ENCODE results near the gene MPO.

Gene MPO

DNA sequence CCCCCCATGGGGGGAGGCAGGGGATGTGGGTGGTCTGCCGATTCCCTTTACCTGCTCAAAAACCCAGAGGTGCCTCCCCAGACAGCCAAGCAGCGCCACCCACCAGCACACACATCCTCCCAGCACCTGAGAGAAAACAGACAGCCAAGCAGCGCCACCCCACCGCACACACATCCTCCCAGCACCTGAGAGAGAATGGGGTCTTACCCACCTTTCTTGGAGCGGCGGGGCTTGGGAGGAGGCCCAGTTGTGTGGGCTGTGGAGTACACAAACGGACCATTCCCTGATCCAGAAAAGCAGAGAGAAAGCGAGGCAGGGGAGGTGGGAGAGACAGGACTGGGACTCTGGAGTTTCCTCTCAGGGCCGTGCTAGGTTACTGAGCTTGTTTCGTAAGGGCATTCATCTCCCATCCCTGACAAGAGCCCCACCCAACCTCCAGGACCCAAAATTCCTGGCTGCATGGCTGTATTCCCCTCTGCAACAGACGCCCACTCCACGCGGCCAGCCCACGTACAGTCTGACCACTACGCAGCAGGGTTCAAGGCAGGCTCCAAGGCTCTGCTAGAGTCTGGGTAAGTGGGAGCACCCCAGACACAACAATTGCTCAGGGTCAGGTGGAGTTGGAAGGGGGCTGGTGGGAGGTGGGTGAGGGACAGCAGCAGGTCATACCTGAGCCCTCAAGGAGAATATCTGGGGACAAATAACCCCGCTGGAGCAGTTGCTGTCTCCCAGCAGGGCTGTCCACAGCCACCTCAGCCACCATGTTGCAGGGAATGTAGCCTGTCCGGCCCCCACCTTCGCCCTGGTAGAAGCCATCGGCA, 25.6 kb upstream of the MPO start:
- DNase-seq (ENCODE audit: low read depth in 2 of 2, low spot score in 1 of 2), result no peak

DNA sequence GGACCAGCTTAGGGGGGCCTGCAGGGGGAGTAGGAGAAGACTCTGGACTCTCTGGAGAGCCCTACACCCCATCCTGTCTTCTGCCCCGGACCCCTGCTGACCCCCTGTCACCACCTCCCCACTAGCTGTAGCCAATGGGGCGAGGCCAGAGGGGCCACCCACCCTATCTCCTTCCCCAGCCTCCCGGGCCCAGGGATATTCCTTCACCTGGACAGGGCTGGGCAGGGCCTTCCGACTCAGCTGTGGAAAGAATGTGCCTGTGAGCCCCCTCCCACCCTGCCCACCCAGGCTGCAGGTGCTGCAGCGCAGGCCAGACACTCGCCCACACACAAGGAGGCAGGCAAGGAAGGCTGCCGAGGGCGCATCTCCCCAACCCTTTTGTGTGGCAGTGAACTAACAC, 24.9 kb upstream of the MPO start:
- no peak for DNase-seq (ENCODE audit: low read depth in 2 of 2, low spot score in 1 of 2)

DNA sequence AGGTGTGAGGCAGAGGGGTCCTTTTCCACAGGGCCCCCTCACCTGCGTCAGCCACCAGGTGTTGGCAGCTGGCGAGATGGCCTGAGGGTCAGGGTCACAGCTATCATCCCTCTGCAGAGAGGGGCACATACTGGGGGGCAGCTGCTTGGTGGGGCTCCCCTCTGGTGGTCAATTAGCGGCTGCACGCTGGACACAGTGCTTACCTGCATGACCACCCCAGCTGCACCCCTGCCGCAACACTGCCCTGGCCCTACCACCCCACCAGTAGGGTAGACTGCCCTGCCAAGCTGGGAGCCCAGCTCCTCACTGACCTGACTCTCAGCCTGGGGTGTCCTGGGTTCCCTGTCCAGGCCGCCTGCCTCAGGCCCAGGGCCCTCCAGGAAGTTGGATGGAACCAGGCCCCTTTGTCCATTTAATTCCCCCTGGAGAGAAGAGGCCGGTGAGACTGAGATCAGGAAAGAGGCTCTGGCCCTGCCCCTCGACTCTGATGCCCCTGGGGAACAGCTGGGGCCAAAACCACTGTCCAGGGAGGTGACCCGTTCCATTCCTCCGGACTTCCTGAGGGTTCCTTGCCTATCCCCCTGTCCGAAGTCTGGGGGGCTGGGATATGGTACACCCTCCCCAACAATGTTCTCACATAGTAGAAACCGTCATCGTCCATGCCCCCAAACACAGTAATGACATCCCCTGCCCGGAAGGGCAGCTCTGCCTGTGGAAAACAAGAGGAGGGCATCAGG, 24.2 kb upstream of the MPO start:
- DNase-seq (ENCODE audit: low read depth in 2 of 2, low spot score in 1 of 2), result no peak

DNA sequence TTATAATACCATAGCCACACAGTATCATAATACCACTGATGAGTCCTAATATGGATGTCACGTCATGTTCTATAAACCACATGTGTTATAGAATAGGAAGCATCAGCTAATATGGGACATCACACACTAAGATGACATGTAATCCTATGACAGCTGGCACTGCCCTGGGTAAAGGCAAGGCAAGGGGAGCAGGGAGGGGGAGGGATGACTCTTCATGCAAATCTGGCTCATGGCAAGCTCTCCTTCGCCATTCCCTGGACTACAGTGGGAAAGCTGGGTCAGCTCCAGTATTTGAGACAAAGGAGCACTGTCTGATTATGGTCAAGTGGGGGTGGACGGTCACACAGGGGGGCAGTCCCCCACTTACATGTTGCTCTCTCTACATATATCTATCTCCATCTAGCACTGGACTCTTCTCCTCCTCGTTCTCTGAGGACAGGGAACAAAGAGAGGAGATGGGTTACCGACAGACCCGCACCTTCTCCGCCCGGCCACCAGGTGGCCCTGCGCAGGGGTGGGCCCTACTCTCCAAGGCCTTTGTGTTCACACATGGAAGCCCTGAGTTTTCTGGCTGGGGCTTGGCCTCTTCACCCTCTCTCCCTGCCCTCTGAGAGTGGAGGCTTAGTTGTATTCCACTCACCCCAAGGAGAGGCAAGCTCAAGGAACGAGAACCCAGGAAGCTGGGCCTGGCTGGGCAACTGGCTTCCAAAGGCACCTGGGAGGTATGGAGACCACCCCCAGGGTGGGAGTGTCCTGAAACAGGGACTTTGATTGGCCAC, 23.4 kb upstream of the MPO start:
- peak in 1 of 2 donors; percentile 18 for DNase-seq (ENCODE audit: low read depth in 2 of 2, low spot score in 1 of 2)

DNA sequence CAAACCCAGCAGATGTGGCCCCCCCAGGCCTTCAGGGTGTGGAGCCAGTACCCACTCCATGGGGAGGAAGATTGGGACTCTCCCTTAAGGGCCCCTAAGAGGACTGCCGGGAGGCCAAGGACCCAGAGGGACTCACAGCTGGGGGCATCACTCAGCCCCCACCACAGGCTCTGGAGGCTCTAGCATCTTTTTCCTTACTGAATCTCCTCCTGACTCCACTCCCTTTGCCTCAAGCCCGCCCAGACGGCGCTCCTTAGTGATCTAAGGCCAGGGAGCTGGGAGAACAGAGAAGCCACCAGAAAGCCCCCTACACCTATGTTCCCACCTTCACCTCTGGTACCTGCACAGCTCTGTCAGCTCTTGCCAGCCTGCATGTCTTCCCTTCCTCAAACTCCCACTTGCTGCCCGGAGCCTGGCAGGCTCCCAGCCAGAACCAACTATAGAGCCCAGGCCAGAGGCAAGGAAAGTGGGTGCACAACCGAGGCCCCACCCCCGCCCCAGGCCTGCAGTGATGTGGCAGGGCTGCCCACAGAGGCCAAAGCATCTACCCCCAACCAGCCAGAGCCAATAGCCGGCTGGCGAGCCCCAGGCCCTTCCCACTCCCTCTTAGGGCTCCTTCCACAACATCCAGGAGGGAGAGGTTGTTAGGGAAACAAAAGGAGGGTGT, 22.3 kb upstream of the MPO start:
- no peak for DNase-seq (ENCODE audit: low read depth in 2 of 2, low spot score in 1 of 2)

DNA sequence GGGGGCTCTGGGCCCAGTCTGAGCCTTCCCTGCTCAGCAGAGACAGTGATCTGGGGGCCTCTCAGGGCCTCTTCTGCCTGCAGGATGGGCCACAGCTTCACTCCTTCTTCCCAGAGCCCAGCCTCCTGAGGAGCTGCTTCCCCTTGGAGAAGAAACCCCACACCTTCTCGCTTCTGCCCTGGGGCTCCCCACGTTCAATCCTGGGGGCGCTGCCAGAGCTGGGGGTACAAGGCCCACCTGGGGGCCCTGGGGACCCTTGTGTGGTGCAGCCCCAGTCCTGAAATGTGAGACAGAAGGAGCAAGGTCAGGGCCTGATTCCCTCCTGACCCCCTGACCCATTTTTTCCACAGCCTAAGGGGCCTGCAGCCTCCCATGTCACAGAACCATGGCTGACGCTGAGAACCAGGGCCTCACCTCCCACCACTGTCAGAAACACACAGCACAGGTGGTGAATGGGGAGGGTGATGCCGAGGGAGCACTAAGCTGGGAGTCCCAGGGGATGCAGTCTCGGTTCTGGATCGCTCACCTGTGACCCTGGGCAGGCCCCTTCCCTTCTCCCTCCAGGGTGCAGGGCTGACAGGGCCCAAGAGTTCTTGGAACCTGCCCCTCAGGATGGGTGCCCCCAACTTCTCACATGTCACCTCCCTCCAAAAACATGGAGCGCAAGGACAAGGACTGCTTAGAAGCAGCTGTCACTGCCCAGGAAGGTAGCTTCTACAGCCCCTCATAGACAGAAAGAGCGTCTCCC, 21.6 kb upstream of the MPO start:
- DNase-seq (ENCODE audit: low read depth in 2 of 2, low spot score in 1 of 2), result no peak

DNA sequence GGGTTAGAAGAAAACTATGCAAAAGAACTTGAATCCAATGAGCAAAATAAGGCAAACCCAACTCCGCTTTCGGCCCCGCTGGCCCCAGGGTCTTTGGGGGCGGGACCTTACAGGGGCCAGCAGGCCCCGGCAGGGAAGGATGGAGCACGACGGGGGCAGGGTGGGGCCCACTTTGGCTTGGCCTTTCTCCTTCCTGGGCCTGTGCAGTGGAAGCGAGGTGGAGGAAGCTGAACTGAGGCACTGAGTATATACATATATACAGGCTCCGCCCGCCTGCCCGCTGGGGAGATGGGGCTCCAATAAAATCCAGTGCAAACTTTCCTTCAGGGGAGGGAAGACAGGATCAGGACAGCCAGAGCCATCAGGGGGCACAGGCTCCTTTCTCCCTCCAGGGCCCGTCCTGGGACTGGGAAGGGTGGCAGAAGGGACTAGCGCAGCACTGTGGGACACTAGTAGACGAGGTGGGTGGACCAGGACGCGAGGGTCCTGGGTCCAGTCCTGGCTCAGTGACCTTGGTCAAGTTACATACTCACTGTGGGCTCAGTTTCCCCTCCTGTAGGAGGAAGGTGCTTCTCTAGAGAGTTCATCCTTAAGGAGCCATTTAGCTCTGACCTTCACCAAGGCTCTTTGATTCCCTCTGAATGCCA, 20.9 kb upstream of the MPO start:
- DNase-seq (ENCODE audit: low read depth in 2 of 2, low spot score in 1 of 2), result no peak

DNA sequence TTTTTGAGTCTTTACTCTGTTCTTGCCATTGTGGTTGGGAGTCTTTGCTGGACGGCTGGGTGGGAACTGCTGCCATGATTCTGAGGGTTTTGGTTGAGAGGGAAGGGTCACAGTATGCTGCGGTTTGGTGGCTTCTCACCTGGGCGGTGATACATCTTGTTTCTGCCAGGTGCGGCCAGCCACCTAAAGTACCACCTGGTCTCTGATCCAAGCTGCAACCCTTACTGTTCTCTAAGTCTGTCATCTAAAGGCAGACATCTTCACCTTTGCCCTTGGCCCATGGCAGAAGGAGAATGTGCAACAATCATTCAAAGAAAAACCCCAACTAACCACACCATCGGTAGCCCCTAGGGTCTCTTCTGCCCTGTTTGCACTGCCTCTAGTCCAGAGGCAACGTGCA, 19.6 kb upstream of the MPO start:
- no peak for DNase-seq (ENCODE audit: low read depth in 2 of 2, low spot score in 1 of 2)

DNA sequence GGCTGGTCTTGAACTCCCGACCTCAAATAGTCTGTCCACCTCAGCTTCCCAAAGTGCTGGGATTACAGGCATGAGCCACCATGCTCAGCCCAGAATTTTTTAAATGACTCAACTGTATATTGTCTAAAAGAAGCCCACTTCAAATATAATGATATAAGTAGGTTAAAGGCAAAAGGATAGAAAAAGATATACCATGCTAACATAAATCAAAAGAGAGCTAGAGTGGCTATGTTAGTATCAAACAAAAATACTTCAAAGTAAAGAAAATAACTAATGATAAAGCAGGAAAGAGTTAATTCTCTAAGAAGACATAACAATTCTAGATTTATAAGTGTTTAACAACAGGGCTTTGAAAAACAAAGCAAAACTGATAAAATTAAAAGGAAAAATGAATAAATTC, 13.3 kb upstream of the MPO start:
- no peak for DNase-seq (ENCODE audit: low read depth in 2 of 2, low spot score in 1 of 2)

DNA sequence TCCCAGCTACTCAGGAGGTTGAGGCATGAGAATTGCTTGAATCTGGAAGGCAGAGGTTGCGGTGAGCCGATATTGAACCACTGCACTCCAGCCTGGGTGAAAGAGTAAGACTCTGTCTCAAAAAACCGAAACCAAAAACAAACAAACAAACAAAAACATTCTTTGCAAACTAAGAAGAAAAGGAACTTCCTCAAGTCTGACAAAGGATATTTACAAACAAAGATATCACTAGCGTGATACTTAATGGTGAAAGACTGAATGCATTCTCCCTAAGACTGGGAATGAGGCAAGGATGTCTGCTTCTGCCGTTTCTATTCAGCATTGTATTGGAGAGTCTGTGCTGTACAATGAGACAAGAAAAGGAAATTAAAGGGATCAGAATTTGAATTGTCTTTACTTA, 10.5 kb upstream of the MPO start:
- DNase-seq (ENCODE audit: low read depth in 2 of 2, low spot score in 1 of 2), result no peak

DNA sequence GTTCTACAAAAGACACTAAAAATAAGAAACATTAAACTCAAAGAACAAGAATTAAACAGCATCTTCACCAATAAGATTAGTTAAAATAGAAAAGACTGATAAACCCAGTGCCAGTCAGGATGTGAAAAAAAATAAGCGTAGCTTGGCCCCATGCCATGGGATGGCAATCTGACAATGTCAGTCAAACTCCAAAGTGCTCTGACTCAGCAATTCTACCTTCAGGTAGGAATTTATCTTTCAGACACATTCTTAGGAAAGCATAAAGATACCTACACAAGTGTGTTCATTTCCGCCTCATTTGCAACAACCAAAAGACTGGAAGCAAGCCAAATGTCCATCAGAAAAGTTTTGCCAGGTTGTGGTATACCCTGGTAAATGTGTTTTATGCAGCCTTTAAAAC, 9.1 kb upstream of the MPO start:
- no peak for DNase-seq (ENCODE audit: low read depth in 2 of 2, low spot score in 1 of 2)

DNA sequence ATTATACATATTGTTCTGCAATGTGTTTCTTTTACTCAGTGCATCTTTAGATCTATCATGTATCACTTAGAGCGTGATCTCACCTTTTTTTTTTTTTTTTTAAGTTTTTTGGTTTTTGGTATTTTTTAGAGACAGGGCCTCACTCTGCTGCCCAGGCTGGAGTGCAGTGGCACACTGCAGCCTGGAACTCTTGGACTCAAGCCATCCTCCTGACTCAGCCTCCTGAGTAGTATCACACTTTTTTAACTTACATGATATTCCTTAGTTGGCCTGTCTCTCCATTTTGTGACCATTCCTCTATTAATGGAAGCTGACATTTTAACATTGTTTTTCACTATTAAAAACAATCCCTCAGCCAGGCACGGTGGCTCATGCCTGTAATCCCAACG, 4.7 kb upstream of the MPO start:
- no peak for DNase-seq (ENCODE audit: low read depth in 2 of 2, low spot score in 1 of 2)

DNA sequence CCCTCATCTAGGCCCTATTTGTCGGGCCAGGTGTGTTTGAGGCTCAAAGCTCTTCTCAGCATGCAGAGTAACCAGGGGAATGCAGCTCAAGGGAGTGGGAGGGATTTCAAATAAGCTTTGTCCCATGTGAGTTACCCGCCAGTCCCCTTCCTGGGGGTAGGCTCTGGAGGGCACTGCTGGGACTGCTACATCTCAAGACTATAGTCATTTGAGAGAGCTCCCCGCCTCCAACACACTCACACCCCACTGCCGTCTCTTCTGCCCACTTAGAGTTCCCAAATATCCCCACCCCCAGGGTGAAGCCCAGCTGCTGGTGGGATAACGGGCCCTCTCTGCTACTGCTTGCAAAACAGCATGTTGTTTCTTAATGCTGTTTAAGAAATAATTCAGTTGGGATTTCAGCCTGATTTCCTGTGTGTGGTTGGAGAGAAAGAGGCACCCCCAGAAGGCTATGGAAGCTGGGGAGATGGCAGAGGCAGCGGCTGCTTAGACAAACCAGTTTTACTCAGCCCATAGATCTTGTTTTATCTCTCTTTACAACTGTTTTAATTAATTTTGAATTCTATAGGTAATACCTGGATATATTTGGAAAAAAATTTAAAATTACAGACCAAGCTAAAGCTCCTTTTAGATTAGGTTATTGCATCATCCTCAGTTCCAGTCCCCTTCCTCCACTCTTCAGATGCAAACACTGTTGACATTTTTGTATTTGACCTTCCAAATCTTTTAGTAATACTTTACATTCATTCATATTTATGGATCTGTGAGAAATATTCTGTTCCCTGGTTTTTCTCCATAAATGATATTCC, 4.1 kb upstream of the MPO start:
- DNase-seq (ENCODE audit: low read depth in 2 of 2, low spot score in 1 of 2), result no peak

DNA sequence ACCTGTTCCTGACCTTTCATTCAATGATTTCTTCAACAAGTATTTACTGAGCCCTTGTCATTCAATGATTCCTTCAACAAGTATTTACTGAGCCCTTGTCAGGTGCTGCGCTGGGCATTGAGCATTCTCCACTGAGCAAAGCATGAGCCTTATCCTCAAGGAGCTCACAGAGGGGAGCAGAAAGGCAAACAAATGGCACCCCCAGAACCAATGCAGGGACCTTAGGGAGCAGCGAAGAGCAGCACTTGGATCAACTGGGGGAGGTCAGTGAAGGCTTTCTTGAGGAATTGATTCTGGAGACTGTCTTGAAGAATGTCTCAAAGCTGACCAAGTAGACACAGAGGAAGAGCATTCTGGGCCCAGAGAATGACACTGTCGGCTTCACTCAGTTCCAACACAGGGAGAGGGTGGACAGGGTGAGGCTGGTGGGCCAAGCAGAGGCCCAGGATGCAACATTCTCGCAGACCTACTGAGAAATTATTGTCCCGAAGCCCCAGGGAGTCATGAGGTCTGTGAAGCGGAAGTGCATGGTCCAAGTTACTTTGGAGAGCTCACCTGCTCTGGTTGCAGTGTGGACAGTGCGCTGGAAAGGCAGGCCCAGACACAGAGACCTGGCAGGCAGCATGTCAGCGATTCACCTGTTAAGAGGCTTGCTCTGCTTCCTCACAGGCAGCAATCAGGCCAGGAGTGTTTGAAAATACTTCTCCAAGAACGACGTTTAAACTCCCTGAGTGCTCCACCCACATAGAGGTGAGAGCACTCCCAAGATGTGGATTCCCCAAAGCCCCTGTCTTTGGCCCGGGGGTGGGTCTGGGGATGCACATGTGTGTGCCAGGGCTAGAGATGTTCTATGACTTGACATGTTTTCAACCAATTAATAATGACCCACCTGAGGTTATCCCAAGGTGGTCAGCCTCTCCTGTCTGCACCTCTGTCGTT, 3.2 kb upstream of the MPO start:
- no peak for DNase-seq (ENCODE audit: low read depth in 2 of 2, low spot score in 1 of 2)

DNA sequence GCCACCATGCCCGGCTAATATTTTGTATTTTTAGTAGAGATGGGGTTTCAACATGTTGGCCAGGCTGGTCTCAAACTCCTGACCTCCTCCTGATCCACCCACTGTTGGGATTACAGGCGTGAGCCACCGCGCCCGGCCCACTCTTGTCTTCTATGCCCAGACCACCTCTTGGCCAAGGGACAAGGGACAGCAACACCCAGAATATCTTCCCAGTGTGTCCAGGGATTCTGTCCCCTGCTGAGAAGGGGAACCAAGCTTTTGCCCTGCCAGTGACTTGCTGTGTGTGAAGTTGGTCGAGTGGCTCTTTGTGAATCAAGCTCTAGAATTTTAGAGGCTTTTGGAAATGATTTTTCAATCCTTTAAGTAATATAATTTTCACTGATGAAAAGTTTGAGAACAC, 1.7 kb upstream of the MPO start:
- no peak for DNase-seq (ENCODE audit: low read depth in 2 of 2, low spot score in 1 of 2)

DNA sequence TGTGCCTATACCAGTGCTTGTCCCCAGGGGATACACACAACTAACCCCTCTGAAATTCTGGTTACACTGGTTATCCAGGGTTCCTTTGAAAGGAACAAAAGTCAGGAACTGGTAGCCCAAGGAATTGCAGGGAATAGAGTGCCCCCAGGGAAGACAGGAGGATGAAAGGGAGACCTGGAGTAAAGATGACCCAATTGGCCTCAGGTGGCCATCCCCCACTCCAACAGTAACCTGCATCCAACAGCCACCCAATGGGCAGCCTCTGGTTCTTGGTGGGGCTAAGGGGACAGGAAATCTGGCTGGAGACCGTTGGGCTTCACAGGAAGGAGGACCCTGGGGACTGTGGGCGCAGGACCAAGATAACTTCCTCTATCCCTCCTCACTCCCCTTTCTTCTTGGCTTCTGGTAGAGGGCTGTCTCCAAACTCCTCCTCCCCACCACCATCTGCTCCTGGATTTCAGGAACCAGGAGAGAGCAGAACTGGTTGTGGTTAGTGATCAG, 826 bp upstream of the MPO start:
- DNase-seq (ENCODE audit: low read depth in 2 of 2, low spot score in 1 of 2), result no peak

DNA sequence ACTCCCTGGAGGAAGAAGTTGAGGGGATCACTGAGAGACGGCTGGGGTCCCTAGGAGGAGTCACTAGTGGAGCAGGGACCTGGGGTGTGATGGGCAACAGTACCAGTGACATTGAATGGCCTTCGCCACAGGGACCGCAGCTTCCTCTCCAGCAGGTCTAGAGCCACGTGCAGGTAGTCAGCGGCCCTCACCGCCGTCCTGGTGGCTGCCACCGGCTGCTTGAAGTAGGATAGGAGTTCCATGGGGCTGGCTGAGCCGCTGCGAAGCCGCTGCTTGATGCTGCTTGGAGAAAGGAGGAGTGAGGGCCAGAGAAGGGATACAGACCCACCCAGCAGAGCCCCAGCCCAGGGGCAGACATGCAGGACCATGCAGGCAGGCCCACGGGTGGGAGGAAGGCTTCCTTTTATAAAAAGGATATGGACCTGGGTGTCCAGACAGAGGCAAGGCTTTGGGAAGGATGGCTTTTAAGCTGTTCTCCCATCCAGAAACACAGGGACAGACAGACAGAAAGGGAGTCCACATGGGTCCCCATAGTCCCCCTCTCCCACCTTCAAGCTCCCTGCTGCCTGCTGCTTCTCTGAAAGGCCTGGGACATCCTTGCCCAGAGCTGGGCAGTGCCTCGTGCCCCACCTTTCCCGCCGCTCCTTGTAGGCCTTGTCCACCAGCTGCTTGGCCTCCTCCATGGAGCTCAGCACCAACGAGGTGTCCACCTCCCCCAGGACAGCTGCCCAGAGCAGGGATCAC, 827 bp downstream of the MPO start:
- no peak for DNase-seq (ENCODE audit: low read depth in 2 of 2, low spot score in 1 of 2)
